Peyer's patch (tissue), 4 donors: Measurements from ENCODE around the gene DOK4. TPM values are rescaled to one million over a fixed set of nuclear protein-coding genes. Genes with fewer than 3 reads are reported as not detected.

Source experiments
- DNase-seq, 3 donors: peaks; one replicate each; pipeline ENCODE4 v3.0.0-alpha.2; 2017 to 2019
- H3K27ac ChIP-seq, 4 donors: fragments of 200-600 bp; sonication (generic); one replicate each; pipeline ENCODE4 v1.5.1; 2016 to 2019
- H3K27me3 ChIP-seq, 2 donors: fragments of 200-600 bp; sonication (generic); one replicate each; pipeline ENCODE4 v1.5.1; 2019
- H3K36me3 ChIP-seq, 3 donors: fragments of 200-600 bp; sonication (generic); one replicate each; pipeline ENCODE4 v1.5.1; 2016 to 2019
- H3K4me1 ChIP-seq, 4 donors: fragments of 200-600 bp; sonication (generic); one replicate each; pipeline ENCODE4 v1.5.1; 2016 to 2019
- H3K4me3 ChIP-seq, 4 donors: fragments of 200-600 bp; sonication (generic); 1 replicate in 3 of 4; 2 replicates in 1 of 4; pipeline ENCODE4 v1.5.1; 2016 to 2019; ENCODE audit warnings: mild to moderate bottlenecking in 1 of 4
- H3K9me3 ChIP-seq, 4 donors: fragments of 200-600 bp; sonication (generic); one replicate each; pipeline ENCODE4 v1.5.1; 2016 to 2019; ENCODE audit warnings: mild to moderate bottlenecking in 1 of 4
- CTCF ChIP-seq, 6 experiments: fragments of 450-650 bp in 4 of 6; fragments of 200-600 bp in 2 of 6; sonication (generic) in 1 of 6; IDR thresholded peaks; one replicate each; pipeline ENCODE4 v1.5.1; 2017 to 2019; ENCODE audit warnings: antibody characterized with exemption in 6 of 6, mild to moderate bottlenecking in 3 of 6, moderate library complexity in 1 of 6
- POLR2A ChIP-seq, 2 donors: fragments of 450-650 bp; IDR thresholded peaks; one replicate each; pipeline ENCODE4 v1.5.1; 2017; ENCODE audit warnings: antibody characterized with exemption in 2 of 2, mild to moderate bottlenecking in 2 of 2, moderate library complexity in 2 of 2
- total RNA-seq, 4 donors: library from RNA; depleted of rRNA; stranded (reverse); fragments of >200 nt; gene quantifications; one replicate each; pipeline ENCODE4 v1.1.0, GENCODE V29; 2016

The DOK4 gene
- total RNA-seq, 4 donors from 2014 or later, result 81.7 to 209 (median 189) TPM

- Histone ChIP-seq H3K27ac (peak overlapping the region in 3 of 4 donors; percentile 67 to 94 (median 90)), H3K4me3 (peak overlapping the region in 3 of 4 donors; percentile 24 to 64 (median 58)), H3K4me1 (peaks cover 5 to 62% (median 13%) of the 10 kb centered on the region in 4 donors), H3K9me3 (no peaks in the 10 kb centered on the region), H3K27me3 (no peaks in the 10 kb centered on the region), H3K36me3 (peaks cover 0 to 3% (median 0%) of the 10 kb centered on the region in 3 donors)
- TF ChIP-seq POLR2A (IDR thresholded peaks at IDR 0.05), result peak; percentile 64 to 75
- TF ChIP-seq CTCF (IDR thresholded peaks at IDR 0.05), result no peak
- peak in 2 of 3 donors; percentile 91 to 93 for DNase-seq
Observed at GRCh38 chr16:57479976-57480753, 6.1 kb downstream of the DOK4 start.

GRCh38 chr16:57479205-57479975 lies 6.9 kb downstream of the DOK4 start:
- peaks cover 5 to 54% (median 11%) of the 10 kb centered on the region in 4 donors for H3K4me1 ChIP-seq
- no peaks in the 10 kb centered on the region for H3K27me3 ChIP-seq
- no peak for TF ChIP-seq CTCF (IDR thresholded peaks at IDR 0.05)
- TF ChIP-seq POLR2A (IDR thresholded peaks at IDR 0.05), result no peak
- no peaks in the 10 kb centered on the region for H3K9me3 ChIP-seq
- peak overlapping the region; percentile 20 to 64 (median 41) for H3K4me3 ChIP-seq
- H3K27ac ChIP-seq, result peak overlapping the region in 3 of 4 donors; percentile 67 to 94 (median 90)
- peaks cover 0 to 11% (median 0%) of the 10 kb centered on the region in 3 donors for H3K36me3 ChIP-seq
- peak in 2 of 3 donors; percentile 75 to 83 for DNase-seq

- H3K4me1 ChIP-seq, result peaks cover 5 to 49% (median 11%) of the 10 kb centered on the region in 4 donors
- no peaks in the 10 kb centered on the region for H3K9me3 ChIP-seq
- no peaks in the 10 kb centered on the region for H3K27me3 ChIP-seq
- H3K27ac ChIP-seq, result peak overlapping the region in 2 of 4 donors; percentile 90 to 94
- DNase-seq, result peak in 2 of 3 donors; percentile 44 to 47
- TF ChIP-seq POLR2A (IDR thresholded peaks at IDR 0.05) (no peak), CTCF (IDR thresholded peaks at IDR 0.05) (no peak)
- peak overlapping the region; percentile 20 to 64 (median 41) for H3K4me3 ChIP-seq
- peaks cover 0 to 19% (median 0%) of the 10 kb centered on the region in 3 donors for H3K36me3 ChIP-seq
Observed at GRCh38 chr16:57478396-57479204, 7.7 kb downstream of the DOK4 start.

- Histone ChIP-seq H3K27me3 (no peaks in the 10 kb centered on the region), H3K9me3 (no peaks in the 10 kb centered on the region), H3K36me3 (peaks cover 0 to 28% (median 0%) of the 10 kb centered on the region in 3 donors), H3K4me3 (peak overlapping the region in 2 of 4 donors; percentile 58 to 64), H3K27ac (peak overlapping the region in 1 of 4 donors; percentile 19), H3K4me1 (peaks cover 5 to 54% (median 11%) of the 10 kb centered on the region in 4 donors)
- TF ChIP-seq CTCF (IDR thresholded peaks at IDR 0.05), result no peak
- TF ChIP-seq POLR2A (IDR thresholded peaks at IDR 0.05), result no peak
- DNase-seq, result peak in 1 of 3 donors; percentile 44
Observed at GRCh38 chr16:57477531-57478202, 8.6 kb downstream of the DOK4 start.
